ENCODE measurements around the gene NR1D2. TPM values are rescaled to one million over a fixed set of nuclear protein-coding genes. Genes with fewer than 3 reads are reported as not detected.

The NR1D2 gene
- total RNA-seq, 1 donor from 2014 or later: 50.5 TPM

DNA sequence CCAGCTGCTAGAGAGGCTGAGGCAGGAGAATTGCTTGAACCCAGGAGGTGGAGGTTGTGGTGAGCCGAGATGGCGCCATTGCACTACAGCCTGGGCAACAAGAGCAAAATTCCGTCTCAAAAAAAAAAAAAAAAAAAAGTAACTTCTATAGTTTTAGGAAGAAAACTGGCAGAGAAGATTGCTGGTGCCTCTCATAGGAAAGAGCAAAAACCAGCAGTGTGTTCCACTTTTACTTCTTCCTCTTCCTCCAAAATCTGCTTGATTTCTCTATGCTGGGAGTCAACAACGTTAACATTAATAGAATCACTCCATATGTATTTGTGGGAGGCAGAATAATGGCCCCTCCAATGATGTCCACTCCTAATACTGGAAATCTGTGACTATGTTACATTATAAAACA is 12.5 kb upstream of the NR1D2 start:
- no peak for DNase-seq

DNA sequence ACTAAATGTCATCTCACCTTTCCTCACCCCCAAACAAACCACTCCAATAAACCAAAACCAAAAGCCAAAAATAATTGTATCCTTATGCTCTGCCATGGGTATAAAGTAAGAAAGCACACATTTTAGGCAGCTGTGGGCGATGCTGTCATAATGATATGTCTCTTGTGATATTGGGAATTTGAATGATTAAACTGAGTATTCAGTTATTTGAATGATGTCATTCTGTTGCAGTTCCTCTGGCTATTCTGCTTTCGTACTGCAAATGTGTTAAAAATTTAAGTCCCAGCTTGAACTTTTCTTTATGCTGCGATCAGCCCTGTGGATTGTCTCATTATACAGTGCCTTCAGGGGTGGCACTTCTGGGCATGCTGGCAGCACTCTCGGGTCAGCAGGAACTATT is 10.8 kb upstream of the NR1D2 start:
- no peak for DNase-seq

DNA sequence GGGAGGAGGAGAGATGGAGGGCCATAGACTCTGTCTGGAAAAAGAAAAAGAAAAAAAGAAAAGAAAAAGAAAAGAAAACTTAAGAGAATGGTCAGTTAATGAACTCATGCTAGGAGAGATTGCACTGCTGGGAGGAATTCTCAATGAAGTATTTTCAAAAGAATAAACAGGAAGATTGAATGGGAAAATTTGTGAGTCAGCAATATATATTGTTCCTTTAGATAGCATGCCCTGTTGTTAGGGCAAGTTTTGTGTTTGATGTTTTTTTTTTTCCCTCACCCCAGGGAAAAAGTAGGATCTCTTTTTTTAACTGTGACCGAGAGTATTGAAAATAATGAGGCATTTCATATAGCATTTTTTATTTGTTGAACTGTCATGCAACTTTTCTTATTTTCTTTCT is 7.8 kb upstream of the NR1D2 start:
- peak; percentile 32 for DNase-seq

DNA sequence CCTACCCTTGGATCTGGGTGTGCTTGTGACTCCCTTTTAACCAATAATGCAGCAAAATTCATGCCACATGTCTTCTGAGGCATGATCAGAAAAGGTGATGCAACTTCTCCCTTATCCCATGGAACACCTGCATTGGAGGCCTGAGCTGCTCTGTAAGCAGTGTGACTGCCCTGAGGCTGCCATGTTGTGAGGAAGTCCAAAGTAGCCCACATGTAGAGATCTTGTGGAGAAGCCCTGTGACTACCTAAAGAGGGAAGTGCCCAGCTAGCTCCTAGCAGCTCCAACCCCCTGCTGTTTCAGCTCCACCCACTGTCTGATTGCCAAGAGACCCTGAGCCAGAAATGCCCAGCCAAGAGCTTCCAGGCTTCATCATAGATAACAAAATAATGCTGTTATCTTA is 6.4 kb upstream of the NR1D2 start:
- DNase-seq: no peak

DNA sequence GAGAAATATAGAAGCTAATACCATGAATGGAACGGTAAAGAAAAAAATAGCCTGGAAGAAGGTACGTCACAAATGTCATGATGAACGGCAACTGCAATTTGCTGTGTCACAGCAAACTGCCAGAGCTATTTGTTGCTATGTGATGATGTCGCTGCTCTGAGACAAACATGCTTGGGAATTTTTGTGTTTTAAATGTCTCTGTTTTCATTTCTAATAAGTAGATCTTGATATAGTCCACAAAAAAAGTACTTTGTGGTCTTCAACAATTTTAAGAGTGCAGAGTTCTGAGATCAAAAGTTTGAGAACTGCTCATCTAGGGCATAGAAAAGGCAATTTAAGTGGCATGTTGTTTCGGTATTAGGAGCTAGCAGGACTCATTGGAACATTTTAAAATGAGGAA is 4.3 kb upstream of the NR1D2 start:
- DNase-seq: no peak

DNA sequence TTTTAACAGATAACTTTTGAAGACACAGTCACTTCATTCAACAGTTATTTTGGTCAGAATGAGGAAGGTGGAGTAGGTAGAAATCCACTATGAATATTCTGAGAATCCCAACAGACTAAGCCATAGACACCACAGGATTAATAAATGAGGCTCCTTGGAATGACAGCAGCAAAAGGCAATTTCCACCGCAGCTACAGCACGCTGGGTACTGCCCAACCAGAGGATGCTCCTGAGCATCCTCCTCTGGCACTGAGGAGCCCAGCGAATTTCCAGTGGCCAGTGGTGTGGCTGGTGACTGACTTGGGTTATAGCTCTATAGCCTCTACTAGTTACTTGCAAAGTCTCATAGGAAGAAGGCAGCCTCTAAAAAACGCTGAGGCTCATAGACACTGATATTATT is 3.6 kb upstream of the NR1D2 start:
- no peak for DNase-seq

DNA sequence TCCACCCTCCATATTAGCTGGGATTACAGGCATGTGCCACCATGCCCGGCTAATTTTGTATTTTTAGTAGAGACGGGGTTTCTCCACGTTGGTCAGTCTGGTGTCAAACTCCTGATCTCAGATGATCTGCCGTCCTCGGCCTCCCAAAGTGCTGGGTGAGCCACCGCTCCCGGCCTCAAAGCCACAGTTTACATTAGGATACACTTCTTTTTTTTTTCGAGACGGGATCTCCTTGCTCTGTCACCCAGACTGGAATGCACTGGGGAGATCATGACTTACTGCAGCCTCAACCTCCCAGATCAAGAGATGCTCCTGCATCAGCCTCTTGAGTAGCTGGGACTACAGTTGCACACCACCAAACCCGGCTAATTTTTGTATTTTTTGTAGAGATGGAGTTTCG is 2.5 kb upstream of the NR1D2 start:
- DNase-seq: no peak

DNA sequence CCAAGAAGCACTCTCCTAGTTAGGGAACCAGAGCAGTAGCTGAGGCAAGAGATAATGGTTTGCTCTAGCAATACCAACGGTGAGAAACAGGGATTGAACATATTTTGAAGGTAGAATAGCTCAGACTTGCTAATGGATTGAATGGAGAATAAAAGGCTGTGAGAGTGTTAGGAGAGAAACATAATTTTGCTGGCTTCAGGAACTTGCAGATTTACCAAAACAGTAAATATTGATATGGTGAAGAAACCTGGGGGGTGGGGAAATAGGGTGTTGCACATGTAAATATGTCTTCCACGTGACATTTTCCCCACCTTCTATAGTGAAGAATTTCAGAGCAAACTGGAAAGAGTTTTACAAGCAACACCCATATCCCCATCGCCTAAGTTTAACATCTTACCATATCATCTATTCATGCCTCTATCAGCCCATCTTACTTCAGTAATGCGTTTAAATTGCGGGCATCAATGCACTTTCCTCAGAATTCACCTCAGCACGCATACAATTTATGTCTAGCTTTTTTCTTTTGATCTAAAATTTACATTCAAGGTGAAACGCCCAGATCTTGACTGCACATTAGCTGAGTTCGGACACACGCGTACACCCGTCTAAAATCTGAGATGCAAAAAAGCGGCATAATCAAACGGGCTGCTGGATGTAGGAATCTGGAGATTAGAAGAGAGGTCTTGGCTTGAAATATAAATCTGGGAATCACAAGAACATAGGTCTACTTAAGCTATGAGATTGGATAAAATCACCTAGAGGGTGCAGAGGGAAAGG is 891 bp upstream of the NR1D2 start:
- peak; percentile 25 for DNase-seq

DNA sequence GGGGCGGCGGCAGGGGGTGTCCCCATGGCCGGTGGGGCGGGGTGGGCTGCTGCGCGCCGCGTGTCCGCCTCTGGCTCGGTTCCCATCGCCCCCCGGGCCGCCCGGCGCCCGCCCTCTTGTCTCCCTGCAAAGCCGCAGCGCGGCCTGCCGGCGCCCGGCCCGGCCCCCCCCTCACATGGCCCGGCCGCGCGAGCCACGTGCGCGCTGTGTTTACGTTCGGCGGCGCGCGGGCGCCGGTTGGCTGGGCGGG is 502 bp downstream of the NR1D2 start:
- DNase-seq: no peak

DNA sequence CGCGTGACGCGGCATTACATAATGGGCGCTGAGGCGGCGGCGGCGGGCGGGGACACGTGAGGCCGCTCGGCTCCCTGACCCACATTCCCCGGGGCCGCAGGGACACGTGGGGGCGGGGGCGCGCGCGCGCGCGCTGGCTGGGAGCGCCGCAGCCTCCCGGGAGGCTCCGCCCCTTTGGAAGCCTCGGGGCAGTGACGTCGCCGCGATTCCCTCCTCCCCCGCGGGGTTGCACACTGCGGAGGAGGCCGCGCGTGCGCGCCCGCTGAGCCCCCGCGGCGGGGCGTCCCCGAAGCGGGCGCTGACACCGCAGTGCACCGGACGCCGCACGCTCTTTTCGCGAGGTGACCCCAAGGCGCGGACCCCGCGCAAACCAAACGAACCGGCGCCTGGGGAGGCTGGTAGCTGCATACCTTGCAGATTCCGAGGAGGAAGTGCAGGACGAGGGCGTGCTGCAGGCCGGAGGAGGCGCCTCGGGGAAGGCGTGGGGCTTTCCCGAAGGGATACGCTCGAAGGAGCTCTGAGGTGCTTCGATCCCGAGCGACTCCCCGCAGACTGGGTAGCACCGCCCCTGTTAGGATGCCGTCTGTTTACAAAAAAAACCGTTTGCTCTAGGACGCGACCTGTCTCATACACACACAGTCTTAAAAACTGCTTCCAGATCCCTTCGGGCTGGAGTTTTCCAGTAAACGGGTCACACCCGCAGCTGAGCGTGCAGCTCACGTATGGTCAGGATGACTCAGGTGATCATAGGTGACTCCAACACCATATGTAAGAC is 1.0 kb downstream of the NR1D2 start:
- DNase-seq: peak; percentile 98

DNA sequence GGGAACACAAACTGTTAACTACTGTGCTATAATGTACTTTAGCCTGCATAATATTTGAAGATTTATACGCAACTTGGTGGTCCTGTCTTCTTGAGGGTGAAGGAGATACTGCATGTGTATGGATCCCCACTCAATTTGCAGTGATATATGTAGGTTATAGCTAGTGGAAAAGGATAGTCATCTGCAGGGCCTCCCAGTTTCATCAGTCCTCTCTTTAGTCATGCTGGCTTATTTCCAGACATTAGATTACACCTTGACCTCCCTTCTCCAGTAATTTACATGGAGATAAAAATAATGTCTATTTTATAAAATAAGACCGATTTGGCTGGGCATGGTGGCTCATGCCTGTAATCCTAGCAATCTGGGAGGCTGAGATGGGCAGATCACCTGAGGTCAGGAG is 3.7 kb downstream of the NR1D2 start:
- no peak for DNase-seq

DNA sequence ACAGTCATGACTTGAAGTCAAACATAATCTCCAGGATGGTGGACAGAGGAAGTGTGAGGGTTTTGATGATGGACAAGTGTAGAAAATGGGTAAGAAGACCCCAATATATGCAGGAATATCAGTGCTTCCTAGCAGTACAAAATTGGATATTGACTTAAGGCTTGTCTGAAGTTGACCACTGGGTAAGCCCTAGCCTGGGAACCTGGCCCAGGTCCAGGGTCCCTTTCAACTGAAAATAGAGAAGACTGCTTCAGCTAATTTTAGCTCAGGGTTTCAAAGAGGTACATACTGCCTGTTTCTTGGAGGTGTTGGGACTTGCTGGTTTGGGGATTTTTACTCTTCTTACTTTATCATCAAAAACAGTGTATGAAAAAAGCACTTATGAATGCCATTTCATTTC is 4.7 kb downstream of the NR1D2 start:
- DNase-seq: no peak

DNA sequence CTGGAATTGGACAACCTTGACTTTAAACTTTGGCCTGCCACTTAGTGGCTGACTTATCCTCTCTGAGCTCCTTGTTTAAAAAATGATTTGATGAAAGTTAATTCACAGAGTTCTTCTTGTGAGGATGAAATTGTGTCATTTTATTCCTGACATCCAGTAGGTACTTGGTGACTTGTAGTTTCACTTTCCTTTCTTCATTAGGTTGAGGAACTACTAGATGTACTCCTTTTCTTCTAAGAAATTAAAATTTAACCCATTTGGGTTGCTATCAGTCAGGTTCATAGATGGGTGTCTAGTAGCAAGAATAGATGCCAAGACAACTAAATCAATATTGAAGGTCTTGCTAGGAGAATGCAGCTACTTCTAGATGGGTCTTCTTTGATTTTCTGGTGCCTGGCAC is 5.2 kb downstream of the NR1D2 start:
- DNase-seq: no peak

DNA sequence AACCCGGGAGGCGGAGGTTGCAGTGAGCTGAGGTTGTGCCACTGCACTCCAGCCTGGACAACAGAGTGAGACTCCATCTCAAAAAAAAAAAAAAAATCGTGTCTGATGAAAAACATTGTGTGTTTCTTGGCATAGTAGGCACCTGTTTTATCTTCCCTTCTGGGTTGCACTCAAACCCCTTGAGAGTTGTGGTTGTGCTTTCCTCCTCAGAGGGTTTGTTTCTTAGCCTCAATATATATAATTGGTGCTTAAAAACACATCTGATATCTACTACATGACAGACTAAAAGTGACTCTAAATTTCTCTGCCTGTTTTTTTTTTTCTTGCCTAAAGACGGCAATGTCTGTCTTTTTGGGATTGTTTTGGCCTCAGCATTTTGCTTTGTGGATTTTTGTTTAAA is 7.6 kb downstream of the NR1D2 start:
- DNase-seq: no peak

DNA sequence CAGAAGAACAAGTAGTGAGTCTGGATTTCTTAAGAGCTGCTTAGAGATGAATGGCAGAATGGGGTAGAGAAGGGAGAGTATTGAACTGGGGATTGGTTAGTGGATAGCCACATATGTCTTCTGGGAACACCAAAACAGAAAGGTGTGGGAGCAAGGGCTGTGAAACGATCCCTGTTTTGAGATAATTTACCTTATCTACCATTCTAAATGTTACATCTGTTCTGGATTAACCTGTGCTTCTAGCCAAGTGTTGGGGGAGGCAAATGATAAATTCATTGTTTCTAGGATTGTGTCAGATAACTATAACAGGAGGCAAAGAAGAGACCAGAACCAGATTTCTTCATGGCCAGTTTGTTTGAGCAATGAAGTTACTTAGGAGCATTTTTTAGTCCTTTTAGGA is 8.4 kb downstream of the NR1D2 start:
- DNase-seq: no peak

DNA sequence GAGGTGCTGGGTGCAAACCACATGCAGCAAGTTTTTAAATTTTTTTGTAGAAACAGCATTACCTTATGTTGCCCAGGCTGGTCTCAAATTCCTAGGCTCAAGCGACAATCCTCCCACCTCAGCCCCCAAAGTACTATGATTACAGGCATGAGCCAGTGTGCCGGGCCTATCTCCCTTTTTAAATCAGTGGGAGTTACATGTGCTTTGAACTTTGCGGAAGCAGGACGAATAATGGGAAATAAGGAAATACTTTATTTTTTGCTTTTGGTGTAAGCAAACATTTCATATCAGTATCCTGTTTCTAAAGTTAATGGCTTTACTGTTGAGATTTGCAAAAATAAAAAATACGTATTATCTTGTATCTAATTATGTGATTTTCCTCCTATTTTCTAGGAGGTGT is 9.1 kb downstream of the NR1D2 start:
- DNase-seq: no peak

DNA sequence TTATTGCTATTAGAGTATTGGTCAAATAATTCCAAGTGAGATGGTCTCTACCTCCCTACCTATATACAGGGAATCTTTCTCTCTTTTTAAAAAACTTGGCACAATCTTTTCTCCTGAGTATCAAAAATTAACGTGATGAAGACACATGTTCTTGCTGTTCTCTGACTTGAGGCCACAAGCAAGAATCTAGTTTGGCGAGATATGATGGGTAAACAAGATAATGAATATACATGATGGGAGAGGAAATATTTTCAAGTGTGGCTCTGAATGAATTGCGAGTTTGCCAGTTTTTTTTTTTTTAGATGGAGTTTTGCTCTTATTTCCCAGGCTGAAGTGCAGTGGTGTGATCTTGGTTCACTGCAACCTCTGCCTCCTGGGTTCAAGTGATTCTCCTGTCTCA is 11.6 kb downstream of the NR1D2 start:
- no peak for DNase-seq

DNA sequence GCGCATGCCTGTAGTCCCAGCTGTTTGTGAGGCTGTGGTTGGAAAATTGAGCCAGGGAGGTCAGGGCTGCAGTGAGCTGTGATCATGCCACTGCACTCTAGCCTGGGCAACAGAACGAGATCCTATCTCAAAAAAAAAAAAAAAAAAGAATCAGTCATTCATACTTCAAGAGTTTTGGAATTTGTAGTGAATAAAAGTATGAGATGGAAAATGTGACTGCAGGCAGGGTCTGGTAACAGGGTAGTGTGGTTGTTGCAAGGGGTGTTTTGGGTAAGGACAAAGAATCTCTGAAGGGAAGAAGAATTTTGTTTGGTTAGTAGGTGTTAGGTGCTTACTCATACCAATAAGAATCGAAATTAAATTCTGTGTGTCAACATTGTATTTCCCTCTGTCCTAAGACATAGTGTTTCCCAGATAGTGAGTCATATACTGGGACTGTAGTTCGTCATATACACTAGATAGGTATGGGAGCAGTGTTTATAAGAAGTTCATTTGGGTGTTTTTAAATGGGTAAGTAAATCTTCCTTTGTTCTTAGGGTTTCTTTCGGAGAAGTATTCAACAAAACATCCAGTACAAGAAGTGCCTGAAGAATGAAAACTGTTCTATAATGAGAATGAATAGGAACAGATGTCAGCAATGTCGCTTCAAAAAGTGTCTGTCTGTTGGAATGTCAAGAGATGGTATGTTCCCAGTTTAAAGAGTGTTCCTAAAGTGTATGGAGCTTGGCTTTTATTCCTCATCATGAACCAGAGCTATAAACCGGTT is 14.2 kb downstream of the NR1D2 start:
- DNase-seq: peak; percentile 85

DNA sequence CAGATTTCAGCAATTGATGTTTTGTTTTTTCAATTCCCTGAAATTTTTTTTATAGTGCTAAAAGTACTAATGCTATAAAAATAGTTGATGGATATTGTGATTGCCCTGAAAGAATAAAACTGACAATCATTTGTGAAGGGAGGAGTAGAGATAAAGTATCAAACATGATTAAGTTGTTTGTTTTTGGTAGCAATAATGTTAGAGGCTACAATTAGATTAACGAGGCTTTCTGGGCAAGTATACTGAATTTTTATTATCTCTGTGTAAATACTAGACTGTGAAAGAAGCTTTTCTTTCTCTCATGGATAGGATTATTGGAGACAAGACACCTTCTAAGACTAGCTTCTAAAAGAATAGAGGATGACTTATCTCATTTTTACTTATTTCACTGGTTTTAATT is 15.6 kb downstream of the NR1D2 start:
- DNase-seq: no peak

DNA sequence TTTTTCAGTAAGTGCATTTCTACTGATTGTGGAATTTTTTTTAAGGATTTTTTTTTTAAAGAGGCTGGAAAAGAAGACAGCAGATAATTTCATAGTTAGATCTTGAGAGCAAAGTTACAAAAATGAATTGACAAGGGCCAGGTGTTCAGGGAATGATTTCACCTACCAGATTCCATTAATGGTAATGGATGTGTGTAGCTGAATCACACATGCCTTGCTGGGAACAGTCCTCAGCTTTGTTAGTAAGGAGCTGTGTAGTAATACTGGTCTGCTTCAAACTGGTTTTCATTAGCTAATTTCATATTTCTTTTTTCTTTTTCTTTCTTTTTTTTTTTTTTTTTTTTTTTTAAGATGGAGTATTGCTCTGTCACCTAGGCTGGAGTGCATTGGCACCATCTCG is 16.0 kb downstream of the NR1D2 start:
- DNase-seq: no peak

DNA sequence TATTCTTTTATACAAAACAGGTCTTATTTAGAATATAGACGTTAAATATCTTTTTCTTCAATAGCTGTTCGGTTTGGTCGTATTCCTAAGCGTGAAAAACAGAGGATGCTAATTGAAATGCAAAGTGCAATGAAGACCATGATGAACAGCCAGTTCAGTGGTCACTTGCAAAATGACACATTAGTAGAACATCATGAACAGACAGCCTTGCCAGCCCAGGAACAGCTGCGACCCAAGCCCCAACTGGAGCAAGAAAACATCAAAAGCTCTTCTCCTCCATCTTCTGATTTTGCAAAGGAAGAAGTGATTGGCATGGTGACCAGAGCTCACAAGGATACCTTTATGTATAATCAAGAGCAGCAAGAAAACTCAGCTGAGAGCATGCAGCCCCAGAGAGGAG is 16.8 kb downstream of the NR1D2 start:
- DNase-seq: no peak

DNA sequence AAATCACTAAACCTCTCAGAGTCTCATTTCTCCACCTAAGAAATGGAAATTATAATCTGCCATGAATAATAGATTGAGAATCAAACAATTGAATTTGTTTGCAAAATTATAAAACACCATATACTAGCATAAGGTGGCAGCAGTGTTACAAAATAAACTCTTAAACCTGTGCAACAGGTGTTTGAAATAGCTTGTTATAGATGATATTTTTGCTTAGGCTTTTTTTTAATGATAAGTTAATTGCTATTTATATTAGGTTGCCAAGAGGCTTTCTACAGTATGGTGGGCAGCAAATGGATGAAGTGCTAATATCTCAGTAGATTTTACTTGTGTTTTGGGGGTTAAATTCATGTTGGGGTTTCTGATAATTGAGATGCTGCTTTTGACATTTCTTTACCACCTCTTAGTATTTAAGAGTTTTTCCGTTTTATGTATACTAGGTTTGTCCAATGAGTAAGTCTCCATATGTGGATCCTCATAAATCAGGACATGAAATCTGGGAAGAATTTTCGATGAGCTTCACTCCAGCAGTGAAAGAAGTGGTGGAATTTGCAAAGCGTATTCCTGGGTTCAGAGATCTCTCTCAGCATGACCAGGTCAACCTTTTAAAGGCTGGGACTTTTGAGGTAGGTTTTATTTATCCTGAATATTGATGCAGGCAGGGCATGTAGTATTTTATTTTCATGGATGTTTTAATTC is 19.6 kb downstream of the NR1D2 start:
- no peak for DNase-seq

DNA sequence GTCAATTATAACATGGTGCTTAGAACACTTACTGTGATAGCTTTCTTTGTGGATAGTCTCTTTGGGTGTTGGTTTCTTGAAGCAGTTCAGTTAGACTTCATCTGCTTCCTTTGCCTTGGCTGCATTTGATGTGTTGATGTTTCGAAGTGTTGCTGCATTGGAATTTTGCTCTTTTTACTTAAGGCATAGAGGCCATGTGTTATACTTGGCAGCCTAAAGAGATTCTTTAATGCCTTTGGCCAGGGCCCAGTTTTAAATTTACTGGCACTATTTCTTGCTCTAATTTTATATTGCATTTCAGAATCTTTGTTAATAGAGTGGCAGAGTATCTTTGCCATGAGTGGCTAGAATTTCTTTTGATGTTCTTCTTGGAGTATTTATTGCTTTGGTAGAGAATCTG is 21.2 kb downstream of the NR1D2 start:
- peak; percentile 18 for DNase-seq
